ENCODE measurements around the gene ADGRG6.

ADGRG6 gene

GRCh38 chr6:142341855-142342330 is 40.1 kb downstream of the ADGRG6 start:
- Histone ChIP-seq H3K27me3 (ENCODE audit: insufficient read depth, low read length) (no peaks in the 10 kb centered on the region), H3K4me1 (ENCODE audit: insufficient read depth, low read length, severe bottlenecking) (no peaks in the 10 kb centered on the region), H3K9ac (ENCODE audit: low read length) (no peak overlapping the region), H3K27ac (ENCODE audit: low read depth, low read length, poor library complexity, severe bottlenecking) (no peak overlapping the region), H3K79me2 (ENCODE audit: insufficient read depth, low read length) (no peaks in the 10 kb centered on the region), H3K36me3 (ENCODE audit: insufficient read depth, low read length) (no peaks in the 10 kb centered on the region), H2AFZ (ENCODE audit: low read length) (no peak overlapping the region), H4K20me1 (ENCODE audit: insufficient read depth, low read length) (no peaks in the 10 kb centered on the region), H3F3A (ENCODE audit: insufficient read depth, low read length) (no peaks in the 10 kb centered on the region), H3K4me2 (ENCODE audit: low read length) (no peak overlapping the region), H3K9me3 (ENCODE audit: low read length) (no peaks in the 10 kb centered on the region), H3K9me2 (ENCODE audit: low read depth, low read length) (no peaks in the 10 kb centered on the region), H3K4me3 (ENCODE audit: low read depth, low read length, poor library complexity, severe bottlenecking) (no peak overlapping the region)
- TF ChIP-seq CTCF (IDR thresholded peaks at IDR 0.05; ENCODE audit: low read length) (no peak), EZH2 (IDR thresholded peaks at IDR 0.05; ENCODE audit: borderline replicate concordance, low read length) (no peak)

GRCh38 chr6:142342986-142343385 is 41.2 kb downstream of the ADGRG6 start:
- Histone ChIP-seq H3K9ac (ENCODE audit: low read length) (no peak overlapping the region), H3K27ac (ENCODE audit: low read depth, low read length, poor library complexity, severe bottlenecking) (no peak overlapping the region), H3K4me1 (ENCODE audit: insufficient read depth, low read length, severe bottlenecking) (no peaks in the 10 kb centered on the region), H2AFZ (ENCODE audit: low read length) (no peak overlapping the region), H3K9me3 (ENCODE audit: low read length) (no peaks in the 10 kb centered on the region), H4K20me1 (ENCODE audit: insufficient read depth, low read length) (no peaks in the 10 kb centered on the region), H3K4me3 (ENCODE audit: low read depth, low read length, poor library complexity, severe bottlenecking) (no peak overlapping the region), H3K36me3 (ENCODE audit: insufficient read depth, low read length) (no peaks in the 10 kb centered on the region), H3K9me2 (ENCODE audit: low read depth, low read length) (no peaks in the 10 kb centered on the region), H3K4me2 (ENCODE audit: low read length) (no peak overlapping the region), H3K27me3 (ENCODE audit: insufficient read depth, low read length) (no peaks in the 10 kb centered on the region), H3F3A (ENCODE audit: insufficient read depth, low read length) (no peaks in the 10 kb centered on the region), H3K79me2 (ENCODE audit: insufficient read depth, low read length) (no peaks in the 10 kb centered on the region)
- no peak for TF ChIP-seq EZH2 (IDR thresholded peaks at IDR 0.05; ENCODE audit: borderline replicate concordance, low read length)
- TF ChIP-seq CTCF (IDR thresholded peaks at IDR 0.05; ENCODE audit: low read length) = no peak

GRCh38 chr6:142343938-142344337 is 42.1 kb downstream of the ADGRG6 start:
- Histone ChIP-seq H3K9me3 (ENCODE audit: low read length) (no peaks in the 10 kb centered on the region), H3K36me3 (ENCODE audit: insufficient read depth, low read length) (no peaks in the 10 kb centered on the region), H3K79me2 (ENCODE audit: insufficient read depth, low read length) (no peaks in the 10 kb centered on the region), H3F3A (ENCODE audit: insufficient read depth, low read length) (no peaks in the 10 kb centered on the region), H3K27ac (ENCODE audit: low read depth, low read length, poor library complexity, severe bottlenecking) (no peak overlapping the region), H3K4me2 (ENCODE audit: low read length) (no peak overlapping the region), H3K4me3 (ENCODE audit: low read depth, low read length, poor library complexity, severe bottlenecking) (no peak overlapping the region), H4K20me1 (ENCODE audit: insufficient read depth, low read length) (no peaks in the 10 kb centered on the region), H2AFZ (ENCODE audit: low read length) (no peak overlapping the region), H3K27me3 (ENCODE audit: insufficient read depth, low read length) (no peaks in the 10 kb centered on the region), H3K9ac (ENCODE audit: low read length) (no peak overlapping the region), H3K9me2 (ENCODE audit: low read depth, low read length) (no peaks in the 10 kb centered on the region), H3K4me1 (ENCODE audit: insufficient read depth, low read length, severe bottlenecking) (no peaks in the 10 kb centered on the region)
- TF ChIP-seq CTCF (IDR thresholded peaks at IDR 0.05; ENCODE audit: low read length) (no peak), EZH2 (IDR thresholded peaks at IDR 0.05; ENCODE audit: borderline replicate concordance, low read length) (no peak)

Measured in OCI-LY1 (cell line).